Effector memory CD4-positive, alpha-beta T cell (primary cell): ENCODE results near the gene FAM107A.

ENCODE experiments used
- DNase-seq, 3 donors: peaks; one replicate each; pipeline ENCODE4 v3.0.0-alpha.2; 2020
- H3K27ac ChIP-seq: 2 replicates; pipeline ENCODE4 v1.7.0; 2013; ENCODE audit warnings: mild to moderate bottlenecking, low read length, moderate library complexity; ENCODE audit not compliant: insufficient read depth, poor library complexity, severe bottlenecking
- H3K27me3 ChIP-seq: replicated peaks from 2 replicates; pipeline ENCODE4 v1.7.0; 2013; ENCODE audit warnings: mild to moderate bottlenecking, low read length; ENCODE audit not compliant: insufficient read depth, control insufficient read depth, poor library complexity, severe bottlenecking
- H3K36me3 ChIP-seq: 2 replicates; pipeline ENCODE4 v1.7.0; 2013; ENCODE audit warnings: mild to moderate bottlenecking, low read length, moderate library complexity; ENCODE audit not compliant: control insufficient read depth, insufficient read depth
- H3K4me1 ChIP-seq: 2 replicates; pipeline ENCODE4 v1.7.0; 2013; ENCODE audit warnings: low read length, mild to moderate bottlenecking; ENCODE audit not compliant: control insufficient read depth, insufficient read depth, poor library complexity, severe bottlenecking
- H3K4me3 ChIP-seq: 2 replicates; pipeline ENCODE4 v1.7.0; 2013; ENCODE audit warnings: low read length, low read depth, mild to moderate bottlenecking; ENCODE audit not compliant: insufficient read depth, poor library complexity, severe bottlenecking
- H3K9me3 ChIP-seq: 2 replicates; pipeline ENCODE4 v1.7.0; 2013; ENCODE audit warnings: mild to moderate bottlenecking, low read length, moderate library complexity; ENCODE audit not compliant: control insufficient read depth
- total RNA-seq, 3 donors: gene quantifications; one replicate each; lab custom pipeline; 2026; lab: John Stamatoyannopoulos, UW

The FAM107A gene
- total RNA-seq: 0 reads per million in 3 donors

GRCh38 chr3:58577269-58577821 is at the start of gene FAM107A:
Gene FAM107A (minus strand): TSS chr3:58577391. CDS start chr3:58569860, 7,531 bp downstream.
- Histone ChIP-seq H3K36me3 (no peaks in the 10 kb centered on the region), H3K4me1 (no peaks in the 10 kb centered on the region), H3K27ac (no peak within 1 kb of the TSS), H3K9me3 (no peaks in the 10 kb centered on the region), H3K4me3 (no peak within 1 kb of the TSS), H3K27me3 (no peaks in the 10 kb centered on the region)
- no peak for DNase-seq

GRCh38 chr3:58625196-58625824 is 48.1 kb upstream of the FAM107A start:
- no peaks in the 10 kb centered on the region for H3K27me3 ChIP-seq
- no peak overlapping the region for H3K4me3 ChIP-seq
- no peak overlapping the region for H3K27ac ChIP-seq
- peaks cover 3% of the 10 kb centered on the region for H3K4me1 ChIP-seq
- H3K36me3 ChIP-seq: no peaks in the 10 kb centered on the region
- DNase-seq: no peak
- no peaks in the 10 kb centered on the region for H3K9me3 ChIP-seq

GRCh38 chr3:58624550-58624949 is 47.4 kb upstream of the FAM107A start:
- DNase-seq: no peak
- no peaks in the 10 kb centered on the region for H3K27me3 ChIP-seq
- H3K4me3 ChIP-seq: no peak overlapping the region
- H3K36me3 ChIP-seq: no peaks in the 10 kb centered on the region
- H3K4me1 ChIP-seq: no peaks in the 10 kb centered on the region
- H3K27ac ChIP-seq: no peak overlapping the region
- no peaks in the 10 kb centered on the region for H3K9me3 ChIP-seq

GRCh38 chr3:58623961-58624360 is 46.8 kb upstream of the FAM107A start:
- no peak for DNase-seq
- H3K27me3 ChIP-seq: no peaks in the 10 kb centered on the region
- no peak overlapping the region for H3K4me3 ChIP-seq
- H3K4me1 ChIP-seq: no peaks in the 10 kb centered on the region
- no peaks in the 10 kb centered on the region for H3K36me3 ChIP-seq
- H3K9me3 ChIP-seq: no peaks in the 10 kb centered on the region
- H3K27ac ChIP-seq: no peak overlapping the region

GRCh38 chr3:58623478-58623877 is 46.3 kb upstream of the FAM107A start:
- H3K4me1 ChIP-seq: no peaks in the 10 kb centered on the region
- H3K27me3 ChIP-seq: no peaks in the 10 kb centered on the region
- H3K27ac ChIP-seq: no peak overlapping the region
- H3K36me3 ChIP-seq: no peaks in the 10 kb centered on the region
- no peak overlapping the region for H3K4me3 ChIP-seq
- DNase-seq: no peak
- no peaks in the 10 kb centered on the region for H3K9me3 ChIP-seq

- Histone ChIP-seq H3K27ac (no peak overlapping the region), H3K36me3 (no peaks in the 10 kb centered on the region), H3K27me3 (no peaks in the 10 kb centered on the region), H3K4me1 (no peaks in the 10 kb centered on the region), H3K4me3 (no peak overlapping the region), H3K9me3 (no peaks in the 10 kb centered on the region)
- DNase-seq: no peak
These were observed 45.7 kb upstream of the FAM107A start for GRCh38 chr3:58622892-58623291.

- no peaks in the 10 kb centered on the region for H3K9me3 ChIP-seq
- DNase-seq: no peak
- H3K27ac ChIP-seq: no peak overlapping the region
- no peaks in the 10 kb centered on the region for H3K4me1 ChIP-seq
- no peak overlapping the region for H3K4me3 ChIP-seq
- no peaks in the 10 kb centered on the region for H3K36me3 ChIP-seq
- no peaks in the 10 kb centered on the region for H3K27me3 ChIP-seq
These were observed 45.2 kb upstream of the FAM107A start for GRCh38 chr3:58622436-58622835.

- no peak overlapping the region for H3K27ac ChIP-seq
- no peak overlapping the region for H3K4me3 ChIP-seq
- no peaks in the 10 kb centered on the region for H3K9me3 ChIP-seq
- H3K36me3 ChIP-seq: no peaks in the 10 kb centered on the region
- H3K4me1 ChIP-seq: no peaks in the 10 kb centered on the region
- no peak for DNase-seq
- no peaks in the 10 kb centered on the region for H3K27me3 ChIP-seq
These were observed 44.1 kb upstream of the FAM107A start for GRCh38 chr3:58621086-58621830.

- H3K4me1 ChIP-seq: no peaks in the 10 kb centered on the region
- no peak overlapping the region for H3K4me3 ChIP-seq
- H3K9me3 ChIP-seq: no peaks in the 10 kb centered on the region
- no peaks in the 10 kb centered on the region for H3K27me3 ChIP-seq
- H3K36me3 ChIP-seq: no peaks in the 10 kb centered on the region
- no peak overlapping the region for H3K27ac ChIP-seq
- DNase-seq: no peak
These were observed 43.2 kb upstream of the FAM107A start for GRCh38 chr3:58620421-58620820.

- no peaks in the 10 kb centered on the region for H3K4me1 ChIP-seq
- H3K27ac ChIP-seq: no peak overlapping the region
- H3K4me3 ChIP-seq: no peak overlapping the region
- DNase-seq: no peak
- no peaks in the 10 kb centered on the region for H3K36me3 ChIP-seq
- H3K27me3 ChIP-seq: no peaks in the 10 kb centered on the region
- no peaks in the 10 kb centered on the region for H3K9me3 ChIP-seq
These were observed 40.2 kb upstream of the FAM107A start for GRCh38 chr3:58617338-58617761.
